ENCODE data around the gene ZNF407. TPM values are rescaled to one million over a fixed set of nuclear protein-coding genes. Genes with fewer than 3 reads are reported as not detected.

Gene ZNF407
- total and polyA plus RNA-seq, 2 of the 13 experiments (the other 11 are each of a cell fraction or from before 2014, with no cell fraction given), result 2.3 to 8.7 TPM

GRCh38 chr18:74556126-74556525 lies 41.5 kb upstream of the ZNF407 start:
- H2AFZ ChIP-seq (ENCODE audit: low read length), result no peak overlapping the region
- ATAC-seq (no peak), FAIRE-seq (no peak), DNase-seq (ENCODE audit: low spot score) (no peak)
- no peak overlapping the region for H3K9ac ChIP-seq (ENCODE audit: insufficient read depth, low read depth, low read length)
- H3K36me3 ChIP-seq (replicated peaks in 1 of 2; ENCODE audit: control insufficient read depth in 1 of 2, insufficient read depth in 2 of 2, low read length in 2 of 2), result no peaks in the 10 kb centered on the region
- H3K4me2 ChIP-seq (ENCODE audit: low read depth, low read length), result no peak overlapping the region
- CTCF ChIA-PET (ENCODE audit: low intra/inter-chr PET ratio, low total read pairs), result no interaction called here
- no TSS peak for BruUV-seq (replicated peaks)
- no peaks in the 10 kb centered on the region for H4K20me1 ChIP-seq (ENCODE audit: insufficient read depth, low read length)
- H3K27ac ChIP-seq (ENCODE audit: extremely low read length, insufficient read depth, low read length), result no peak overlapping the region
- POLR2A ChIA-PET, result no interaction called here
- intact Hi-C loops (cut with micrococcal nuclease; ENCODE audit: unreplicated experiment) (no loop called here), in situ Hi-C loops (cut with HindIII; ENCODE audit: extremely low pct_ligation_motif_present, low pct_unique_long_range_greater_than_20kb) (loop anchor here (10.0 kb wide), 1 partner anchor 361 kb away; no protein-coding TSS in a partner anchor)
- peaks cover 0 to 18% of the 10 kb centered on the region in 2 experiments; a peak in 4 of 5 replicates for H3K27me3 ChIP-seq (ENCODE audit: control insufficient read depth in 1 of 2, insufficient read depth in 2 of 2, low read length in 2 of 2)
- H3K79me2 ChIP-seq (ENCODE audit: insufficient read depth, low read length), result no peaks in the 10 kb centered on the region
- 23% methylated on average over 9 of the region's 11 CpGs for WGBS (ENCODE audit: low lambda C conversion rate)
- peaks cover 8% of the 10 kb centered on the region for H3K4me1 ChIP-seq (ENCODE audit: insufficient read depth, low read length)
- H3K4me3 ChIP-seq (replicated peaks in 1 of 3; ENCODE audit: insufficient read depth in 1 of 3, low read depth in 2 of 3, low read length in 3 of 3), result no peak overlapping the region
- no peak for TF ChIP-seq MTF1 (CRISPR knock-in tag; IDR thresholded peaks at IDR 0.05)
- no peak for TF ChIP-seq ZNF281 (CRISPR knock-in tag; IDR thresholded peaks at IDR 0.05; ENCODE audit: borderline replicate concordance)
- no peak for TF ChIP-seq ATF7 (IDR thresholded peaks at IDR 0.05)
- no peak for TF ChIP-seq ATF7 (CRISPR knock-in tag; IDR thresholded peaks at IDR 0.05)
- no peak for TF ChIP-seq ZNF292 (CRISPR knock-in tag; IDR thresholded peaks at IDR 0.05; ENCODE audit: borderline replicate concordance, low read depth)
- TF ChIP-seq NONO (IDR thresholded peaks at IDR 0.05), result no peak
- TF ChIP-seq NONO (CRISPR knock-in tag; conservative IDR thresholded peaks at IDR 0.05), result no peak
- no peak for TF ChIP-seq ZNF597 (CRISPR knock-in tag; IDR thresholded peaks at IDR 0.05)
- TF ChIP-seq ZNF512B (CRISPR knock-in tag; IDR thresholded peaks at IDR 0.05; ENCODE audit: borderline replicate concordance), result no peak
- H3K9me3 ChIP-seq (ENCODE audit: low read length), result no peaks in the 10 kb centered on the region
